IMR-90 (cell line): Measurements from ENCODE around the gene OR13A1. TPM values are rescaled to one million over a fixed set of nuclear protein-coding genes. Genes with fewer than 3 reads are reported as not detected.
"Not testable (repeated sequence)": the region's sequence is repeated elsewhere in the genome, so short reads cannot be mapped to it uniquely, and the experiment has no call there.

ENCODE experiments used
- ATAC-seq: fragments of 200-7000 bp; cut with Tn5 transposase; 2 replicates; pipeline ENCODE4 v1.9.1; 2020; ENCODE audit warnings: low read depth, mild to moderate bottlenecking, moderate library complexity
- BruUV-seq: library from RNA; stranded (reverse); fragments of 400-500 nt; replicated peaks from 2 replicates; lab custom pipeline; 2021; lab: Mats Ljungman, UMichigan
- CTCF ChIA-PET: fragments of 300-600 bp; formaldehyde crosslinking; extraction: SDS; loops from one replicate; lab custom pipeline; 2021; ENCODE audit warnings: antibody characterized with exemption; lab: Yijun Ruan, JAX
- POLR2A ChIA-PET: fragments of 300-600 bp; sonication (Branson Sonifier 250); formaldehyde crosslinking; loops from one replicate; lab custom pipeline; 2022; ENCODE audit warnings: antibody characterized with exemption; ENCODE audit not compliant: unreplicated experiment; lab: Charles Lee
- DNase-seq: peaks from one replicate; pipeline ENCODE4 v3.0.0; 2013
- H2AFZ ChIP-seq: replicated peaks from 2 replicates; pipeline ENCODE3; 2013; ENCODE audit warnings: low read length, mild to moderate bottlenecking; ENCODE audit not compliant: poor library complexity
- H2AK5ac ChIP-seq: 2 replicates; pipeline ENCODE4 v1.6.1; 2013; ENCODE audit warnings: low read depth, low read length, inconsistent platforms
- H2AK9ac ChIP-seq: replicated peaks from 2 replicates; pipeline ENCODE3; 2013; ENCODE audit warnings: mild to moderate bottlenecking, low read depth, low read length, moderate library complexity; ENCODE audit not compliant: poor library complexity
- H2BK120ac ChIP-seq: 2 replicates; pipeline ENCODE4 v1.6.1; 2013; ENCODE audit warnings: low read depth, low read length, inconsistent platforms
- H2BK15ac ChIP-seq: 3 replicates; pipeline ENCODE4 v1.6.1; 2013; ENCODE audit warnings: low read depth, low read length, inconsistent platforms
- H2BK20ac ChIP-seq: 2 replicates; pipeline ENCODE4 v1.6.1; 2013; ENCODE audit warnings: low read depth, mild to moderate bottlenecking, inconsistent platforms, low read length, moderate library complexity
- H2BK5ac ChIP-seq: 2 replicates; pipeline ENCODE4 v1.6.1; 2013; ENCODE audit warnings: mild to moderate bottlenecking, low read depth, low read length, inconsistent platforms; ENCODE audit not compliant: poor library complexity, severe bottlenecking
- H3K14ac ChIP-seq: replicated peaks from 2 replicates; pipeline ENCODE4 v1.6.1; 2013; ENCODE audit warnings: low read depth, low read length, inconsistent platforms
- H3K18ac ChIP-seq: 2 replicates; pipeline ENCODE4 v1.6.1; 2013; ENCODE audit warnings: low read depth, low read length, control low read depth
- H3K23ac ChIP-seq: 2 replicates; pipeline ENCODE4 v1.6.1; 2013; ENCODE audit warnings: low read depth, low read length, inconsistent platforms
- H3K27ac ChIP-seq: 2 replicates; pipeline ENCODE4 v1.5.1; 2013; ENCODE audit warnings: mild to moderate bottlenecking, control low read depth, low read length; ENCODE audit not compliant: insufficient read depth
- H3K27me3 ChIP-seq: 2 replicates; pipeline ENCODE4 v1.6.1; 2013; ENCODE audit warnings: low read length; ENCODE audit not compliant: control insufficient read depth, insufficient read depth
- H3K36me3 ChIP-seq: 2 replicates; pipeline ENCODE4 v1.6.1; 2013; ENCODE audit warnings: low read length, mixed read lengths; ENCODE audit not compliant: control insufficient read depth, insufficient read depth
- H3K4ac ChIP-seq: 2 replicates; pipeline ENCODE4 v1.6.1; 2013; ENCODE audit warnings: low read depth, low read length, inconsistent platforms
- H3K4me1 ChIP-seq: 2 replicates; pipeline ENCODE4 v1.6.1; 2013; ENCODE audit warnings: low read length, mixed read lengths; ENCODE audit not compliant: control insufficient read depth, insufficient read depth
- H3K4me2 ChIP-seq: 2 replicates; pipeline ENCODE4 v1.6.1; 2013; ENCODE audit warnings: low read depth, mild to moderate bottlenecking, control low read depth, low read length, moderate library complexity
- H3K4me3 ChIP-seq: 2 replicates; pipeline ENCODE4 v1.5.1; 2013; ENCODE audit warnings: low read depth, mild to moderate bottlenecking, control low read depth, low read length, moderate library complexity; ENCODE audit not compliant: insufficient read depth
- H3K56ac ChIP-seq: 2 replicates; pipeline ENCODE4 v1.6.1; 2013; ENCODE audit warnings: low read length, inconsistent platforms; ENCODE audit not compliant: insufficient read depth; ENCODE audit errors: extremely low read depth
- H3K79me1 ChIP-seq, 2 experiments: 2 replicates each; pipeline ENCODE4 v1.6.1; 2013; ENCODE audit warnings: low read length in 2 of 2, inconsistent platforms in 1 of 2, low read depth in 1 of 2
- H3K9ac ChIP-seq: 2 replicates; pipeline ENCODE4 v1.6.1; 2013; ENCODE audit warnings: low read depth, low read length, control low read depth
- H3K9me1 ChIP-seq: 2 replicates; pipeline ENCODE4 v1.6.1; 2013; ENCODE audit warnings: low read length, inconsistent platforms; ENCODE audit not compliant: insufficient read depth
- H3K9me3 ChIP-seq: 2 replicates; pipeline ENCODE4 v1.6.1; 2013; ENCODE audit warnings: low read length; ENCODE audit not compliant: control insufficient read depth, insufficient read depth
- H4K20me1 ChIP-seq: 2 replicates; pipeline ENCODE4 v1.6.1; 2013; ENCODE audit warnings: low read length, inconsistent platforms; ENCODE audit not compliant: insufficient read depth
- H4K5ac ChIP-seq: 2 replicates; pipeline ENCODE4 v1.6.1; 2013; ENCODE audit warnings: mild to moderate bottlenecking, low read depth, low read length, control low read depth
- H4K8ac ChIP-seq, 2 experiments: 2 replicates each; pipeline ENCODE4 v1.6.1; 2013; ENCODE audit warnings: low read depth in 2 of 2, low read length in 2 of 2, control low read depth in 1 of 2, inconsistent platforms in 1 of 2
- H4K91ac ChIP-seq: 2 replicates; pipeline ENCODE4 v1.6.1; 2013; ENCODE audit warnings: low read depth, low read length, inconsistent platforms; ENCODE audit not compliant: insufficient read depth
- dilution Hi-C: fragments of 300-500 bp; cut with HindIII; formaldehyde crosslinking; loops from one replicate; pipeline ENCODE4 v1.14.3; 2018; ENCODE audit warnings: low sequenced_read_pairs; ENCODE audit not compliant: unreplicated experiment
- in situ Hi-C: fragments of 300-500 bp; cut with MboI; formaldehyde crosslinking; loops from 3 replicates; pipeline ENCODE4 v1.14.3; 2019; ENCODE audit warnings: low sequenced_read_pairs, inconsistent platforms, mixed read lengths
- intact Hi-C: fragments of 100-400 bp; cut with micrococcal nuclease; formaldehyde crosslinking; loops from 2 replicates; pipeline ENCODE4 v1.10.0; 2022
- polyA plus RNA-seq, 3 experiments: library from polyadenylated mRNA; depleted of rRNA; stranded (reverse); fragments of >200 nt; gene quantifications; 2 replicates each; pipeline ENCODE4 v1.2.3, GENCODE V29; 2012; ENCODE audit warnings: low replicate concordance in 1 of 3
- total RNA-seq: library from RNA; depleted of rRNA; stranded (reverse); fragments of >200 nt; gene quantifications from 2 replicates; pipeline ENCODE4 v1.2.3, GENCODE V29; 2012

OR13A1 gene
- total and polyA plus RNA-seq, 2 of the 4 experiments (the other 2 are of a cell fraction), result not detected

DNA sequence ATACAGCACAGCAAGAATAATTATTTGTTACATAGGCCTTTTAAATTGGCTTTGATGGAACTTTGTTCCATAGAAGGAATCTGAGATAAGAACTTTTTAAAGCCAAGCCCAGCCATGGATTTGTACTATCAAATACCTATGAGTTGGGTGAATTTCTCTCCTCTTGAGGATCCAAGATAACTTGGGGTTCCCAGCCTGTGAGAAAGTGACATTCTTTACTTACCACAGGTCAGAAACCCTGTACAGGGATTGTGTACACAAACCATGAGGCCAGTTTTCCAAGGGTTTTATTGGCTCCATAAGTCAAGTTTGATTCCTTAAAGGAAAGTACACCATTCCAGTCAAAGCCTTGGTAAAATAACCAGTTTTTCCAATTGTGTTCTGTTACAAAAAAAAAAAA, 39.3 kb downstream of the OR13A1 start:
- H3K27me3 ChIP-seq, H3K4me1 ChIP-seq, H4K20me1 ChIP-seq, H3K27ac ChIP-seq, H2BK120ac ChIP-seq, BruUV-seq, CTCF ChIA-PET, H3K23ac ChIP-seq, H3K56ac ChIP-seq, H3K36me3 ChIP-seq, H4K5ac ChIP-seq, POLR2A ChIA-PET, H3K18ac ChIP-seq, H4K8ac ChIP-seq, H2AK5ac ChIP-seq, H2AK9ac ChIP-seq, H3K4me2 ChIP-seq, H2BK5ac ChIP-seq, H3K9me3 ChIP-seq, H2AFZ ChIP-seq, H3K4ac ChIP-seq, H2BK15ac ChIP-seq, H3K14ac ChIP-seq, H3K9ac ChIP-seq, H3K79me1 ChIP-seq, H3K4me3 ChIP-seq, dilution Hi-C loops, ATAC-seq, in situ Hi-C loops, H4K91ac ChIP-seq, H3K9me1 ChIP-seq, DNase-seq, H2BK20ac ChIP-seq: not testable (repeated sequence)
- intact Hi-C loops, result loop anchor here (10.0 kb wide), 1 partner anchor 109 kb away; no protein-coding TSS in a partner anchor
